ENCODE measurements around the gene GSG1L. TPM values are rescaled to one million over a fixed set of nuclear protein-coding genes. Genes with fewer than 3 reads are reported as not detected.

GSG1L gene
- total and polyA plus RNA-seq, 2 of the 13 experiments (the other 11 are each of a cell fraction or from before 2014, with no cell fraction given): not detected

DNA sequence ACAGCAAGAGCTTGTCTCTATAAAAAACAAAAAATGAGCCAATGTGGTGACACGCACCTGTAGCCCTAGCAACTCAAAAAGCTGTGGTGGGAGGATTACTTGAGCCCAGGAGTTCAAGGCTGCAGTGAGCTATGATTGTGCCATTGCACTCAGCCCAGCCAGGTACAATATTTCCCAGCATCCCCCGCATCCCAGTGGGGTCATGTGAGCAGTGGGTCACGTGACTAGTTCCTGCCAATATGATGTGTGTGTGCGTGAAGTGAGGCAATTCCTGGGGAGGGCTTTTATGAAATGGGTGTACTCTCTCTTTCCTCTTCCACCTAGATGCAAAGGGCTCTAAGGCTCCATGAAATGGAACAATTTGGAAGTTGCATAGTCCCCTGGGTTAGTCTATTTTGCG lies 81.3 kb downstream of the GSG1L start (continued):
- TF ChIP-seq, protein P1, sequence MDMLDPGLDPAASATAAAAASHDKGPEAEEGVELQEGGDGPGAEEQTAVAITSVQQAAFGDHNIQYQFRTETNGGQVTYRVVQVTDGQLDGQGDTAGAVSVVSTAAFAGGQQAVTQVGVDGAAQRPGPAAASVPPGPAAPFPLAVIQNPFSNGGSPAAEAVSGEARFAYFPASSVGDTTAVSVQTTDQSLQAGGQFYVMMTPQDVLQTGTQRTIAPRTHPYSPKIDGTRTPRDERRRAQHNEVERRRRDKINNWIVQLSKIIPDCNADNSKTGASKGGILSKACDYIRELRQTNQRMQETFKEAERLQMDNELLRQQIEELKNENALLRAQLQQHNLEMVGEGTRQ (IDR thresholded peaks at IDR 0.05; ENCODE audit: low read depth, low read length): peak; percentile 93
- TF ChIP-seq, protein P1 (CRISPR knock-in tag; IDR thresholded peaks at IDR 0.05; ENCODE audit: borderline replicate concordance): peak; percentile 76; the same call in 1 of the 2 replicates
- TF ChIP-seq, protein P2, sequence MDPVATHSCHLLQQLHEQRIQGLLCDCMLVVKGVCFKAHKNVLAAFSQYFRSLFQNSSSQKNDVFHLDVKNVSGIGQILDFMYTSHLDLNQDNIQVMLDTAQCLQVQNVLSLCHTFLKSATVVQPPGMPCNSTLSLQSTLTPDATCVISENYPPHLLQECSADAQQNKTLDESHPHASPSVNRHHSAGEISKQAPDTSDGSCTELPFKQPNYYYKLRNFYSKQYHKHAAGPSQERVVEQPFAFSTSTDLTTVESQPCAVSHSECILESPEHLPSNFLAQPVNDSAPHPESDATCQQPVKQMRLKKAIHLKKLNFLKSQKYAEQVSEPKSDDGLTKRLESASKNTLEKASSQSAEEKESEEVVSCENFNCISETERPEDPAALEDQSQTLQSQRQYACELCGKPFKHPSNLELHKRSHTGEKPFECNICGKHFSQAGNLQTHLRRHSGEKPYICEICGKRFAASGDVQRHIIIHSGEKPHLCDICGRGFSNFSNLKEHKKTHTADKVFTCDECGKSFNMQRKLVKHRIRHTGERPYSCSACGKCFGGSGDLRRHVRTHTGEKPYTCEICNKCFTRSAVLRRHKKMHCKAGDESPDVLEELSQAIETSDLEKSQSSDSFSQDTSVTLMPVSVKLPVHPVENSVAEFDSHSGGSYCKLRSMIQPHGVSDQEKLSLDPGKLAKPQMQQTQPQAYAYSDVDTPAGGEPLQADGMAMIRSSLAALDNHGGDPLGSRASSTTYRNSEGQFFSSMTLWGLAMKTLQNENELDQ (CRISPR knock-in tag; IDR thresholded peaks at IDR 0.05; ENCODE audit: borderline replicate concordance): no peak

DNA sequence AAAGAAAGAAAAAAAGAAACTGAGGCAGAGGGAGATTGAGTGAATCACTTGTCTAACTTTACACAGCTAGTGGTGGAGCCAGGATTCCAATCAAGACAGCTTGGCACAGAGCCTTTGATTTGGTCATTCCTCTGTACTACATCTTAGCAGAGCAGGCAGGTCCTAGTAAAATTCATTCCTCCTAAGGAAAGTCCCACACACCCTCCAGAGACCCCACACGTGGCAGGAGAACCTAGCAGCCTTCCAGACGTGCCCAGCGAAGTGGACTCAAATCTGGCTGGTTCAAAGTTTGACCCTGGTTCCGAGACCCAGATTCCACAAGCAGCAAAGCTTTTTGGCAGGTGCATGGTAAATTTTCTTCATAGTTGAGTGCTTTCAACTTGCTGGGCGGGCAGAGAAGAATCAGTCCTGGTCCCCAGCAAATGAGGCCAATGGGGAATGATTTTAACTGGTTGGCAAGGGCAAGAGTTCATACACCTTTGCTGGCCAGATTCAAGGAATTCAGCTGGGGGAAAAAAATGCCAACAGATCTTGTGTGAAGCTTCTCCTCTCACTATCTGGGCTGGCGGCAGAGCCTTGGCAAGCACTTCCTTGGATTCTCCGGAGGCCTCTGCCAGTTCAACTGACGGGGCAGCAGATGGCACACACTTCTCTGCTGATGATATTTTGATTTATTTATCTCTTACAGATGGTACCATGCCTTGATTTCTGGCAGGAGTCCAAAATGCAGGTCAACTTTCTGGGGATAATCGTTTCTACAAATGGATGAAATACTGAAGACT lies 82.4 kb downstream of the GSG1L start:
- no peak overlapping the region for H3K4me2 ChIP-seq (ENCODE audit: low read depth, low read length)
- no peaks in the 10 kb centered on the region for H4K20me1 ChIP-seq (ENCODE audit: insufficient read depth, low read length)
- no peak overlapping the region for H3K27ac ChIP-seq (ENCODE audit: extremely low read length, insufficient read depth, low read length)
- H3K36me3 ChIP-seq (replicated peaks in 1 of 2; ENCODE audit: control insufficient read depth in 1 of 2, insufficient read depth in 2 of 2, low read length in 2 of 2): no peaks in the 10 kb centered on the region
- peaks cover 0 to 8% of the 10 kb centered on the region in 2 experiments; a peak in 2 of 5 replicates for H3K27me3 ChIP-seq (ENCODE audit: control insufficient read depth in 1 of 2, insufficient read depth in 2 of 2, low read length in 2 of 2)
- 20% methylated on average over 9 of the region's 9 CpGs for WGBS (ENCODE audit: low lambda C conversion rate)
- no peak for TF ChIP-seq ZNF34 (CRISPR knock-in tag; IDR thresholded peaks at IDR 0.05; ENCODE audit: borderline replicate concordance)
- no peak for TF ChIP-seq MATR3 (CRISPR knock-in tag; IDR thresholded peaks at IDR 0.05)
- no peak for TF ChIP-seq ZNF879 (CRISPR knock-in tag; IDR thresholded peaks at IDR 0.05)
- TF ChIP-seq, protein P3, sequence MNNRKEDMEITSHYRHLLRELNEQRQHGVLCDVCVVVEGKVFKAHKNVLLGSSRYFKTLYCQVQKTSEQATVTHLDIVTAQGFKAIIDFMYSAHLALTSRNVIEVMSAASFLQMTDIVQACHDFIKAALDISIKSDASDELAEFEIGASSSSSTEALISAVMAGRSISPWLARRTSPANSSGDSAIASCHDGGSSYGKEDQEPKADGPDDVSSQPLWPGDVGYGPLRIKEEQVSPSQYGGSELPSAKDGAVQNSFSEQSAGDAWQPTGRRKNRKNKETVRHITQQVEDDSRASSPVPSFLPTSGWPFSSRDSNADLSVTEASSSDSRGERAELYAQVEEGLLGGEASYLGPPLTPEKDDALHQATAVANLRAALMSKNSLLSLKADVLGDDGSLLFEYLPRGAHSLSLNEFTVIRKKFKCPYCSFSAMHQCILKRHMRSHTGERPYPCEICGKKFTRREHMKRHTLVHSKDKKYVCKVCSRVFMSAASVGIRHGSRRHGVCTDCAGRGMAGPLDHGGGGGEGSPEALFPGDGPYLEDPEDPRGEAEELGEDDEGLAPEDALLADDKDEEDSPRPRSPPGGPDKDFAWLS (CRISPR knock-in tag; IDR thresholded peaks at IDR 0.05; ENCODE audit: borderline replicate concordance): no peak
- no peaks in the 10 kb centered on the region for H3K9me3 ChIP-seq (ENCODE audit: low read length)
- BruUV-seq (replicated peaks): no TSS peak
- no peaks in the 10 kb centered on the region for H3K79me2 ChIP-seq (ENCODE audit: insufficient read depth, low read length)
- intact Hi-C loops (cut with micrococcal nuclease; ENCODE audit: unreplicated experiment): no loop called here
- CTCF ChIA-PET (ENCODE audit: low intra/inter-chr PET ratio, low total read pairs): no interaction called here
- H3K9ac ChIP-seq (ENCODE audit: insufficient read depth, low read depth, low read length): no peak overlapping the region
- DNase-seq (ENCODE audit: low spot score) (no peak), ATAC-seq (no peak), FAIRE-seq (no peak)
- H3K4me3 ChIP-seq (replicated peaks in 1 of 3; ENCODE audit: insufficient read depth in 1 of 3, low read depth in 2 of 3, low read length in 3 of 3): no peak overlapping the region
- no peaks in the 10 kb centered on the region for H3K4me1 ChIP-seq (ENCODE audit: insufficient read depth, low read length)
- no peak overlapping the region for H2AFZ ChIP-seq (ENCODE audit: low read length)
- POLR2A ChIA-PET: no interaction called here
- in situ Hi-C loops (cut with HindIII; ENCODE audit: extremely low pct_ligation_motif_present, low pct_unique_long_range_greater_than_20kb): no loop called here

Data from HepG2 (cell line).